CD14-positive monocyte (primary cell): ENCODE measurements around the gene HMBS. TPM values are rescaled to one million over a fixed set of nuclear protein-coding genes. Genes with fewer than 3 reads are reported as not detected.
A peak's percentile ranks its signal among the peaks of the same experiment; 100 is the strongest.

Experiments
- DNase-seq, 3 donors: peaks; one replicate each; pipeline ENCODE4 v3.0.0-alpha.2; 2011 to 2022
- H2AFZ ChIP-seq: 2 replicates; pipeline ENCODE4 v1.6.0; 2012; ENCODE audit warnings: mild to moderate bottlenecking, low read depth, low read length, inconsistent platforms; ENCODE audit not compliant: insufficient read depth, poor library complexity, severe bottlenecking
- H3K27ac ChIP-seq, 2 donors: 1 replicate in 1 of 2; 2 replicates in 1 of 2; pipeline ENCODE4 v1.5.1; 2012 to 2013; ENCODE audit warnings: low read length in 2 of 2, control low read depth in 1 of 2, inconsistent platforms in 1 of 2, low read depth in 1 of 2, mild to moderate bottlenecking in 1 of 2
- H3K27me3 ChIP-seq, 2 donors: one replicate each; pipeline versions ENCODE4 v1.6.0 to v1.6.1; 2011 to 2013; ENCODE audit warnings: low read length in 2 of 2; ENCODE audit not compliant: control insufficient read depth in 2 of 2, insufficient read depth in 2 of 2
- H3K36me3 ChIP-seq, 2 donors: replicated peaks in 1 of 2; 1 replicate in 1 of 2; 2 replicates in 1 of 2; pipeline versions ENCODE4 v1.5.1 to v1.6.1; 2012 to 2013; ENCODE audit warnings: low read length in 2 of 2, control low read depth in 1 of 2, inconsistent platforms in 1 of 2, mild to moderate bottlenecking in 1 of 2; ENCODE audit not compliant: insufficient read depth in 2 of 2, control insufficient read depth in 1 of 2
- H3K4me1 ChIP-seq, 2 donors: 1 replicate in 1 of 2; 2 replicates in 1 of 2; pipeline versions ENCODE4 v1.5.1 to v1.6.1; 2012 to 2013; ENCODE audit warnings: low read length in 2 of 2, control low read depth in 1 of 2, inconsistent platforms in 1 of 2, mild to moderate bottlenecking in 1 of 2, moderate library complexity in 1 of 2; ENCODE audit not compliant: insufficient read depth in 2 of 2, control insufficient read depth in 1 of 2
- H3K4me2 ChIP-seq: replicated peaks from 2 replicates; pipeline ENCODE3; 2012; ENCODE audit warnings: low read length, moderate library complexity, mild to moderate bottlenecking; ENCODE audit not compliant: poor library complexity, severe bottlenecking; ENCODE audit errors: extremely low read depth
- H3K4me3 ChIP-seq, 3 experiments: fragments of 200-600 bp in 1 of 3; sonication (generic) in 1 of 3; replicated peaks in 1 of 3; 1 replicate in 2 of 3; 2 replicates in 1 of 3; pipeline ENCODE4 v1.5.1; 2011 to 2013; ENCODE audit warnings: low read length in 3 of 3, mild to moderate bottlenecking in 3 of 3, control low read depth in 2 of 3, low read depth in 2 of 3, inconsistent platforms in 1 of 3, moderate library complexity in 1 of 3
- H3K79me2 ChIP-seq: 2 replicates; pipeline ENCODE4 v1.6.0; 2012; ENCODE audit warnings: mild to moderate bottlenecking, control low read depth, inconsistent platforms, low read length, moderate library complexity; ENCODE audit not compliant: insufficient read depth
- H3K9ac ChIP-seq: 2 replicates; pipeline ENCODE4 v1.6.0; 2017; ENCODE audit warnings: low read length, mild to moderate bottlenecking; ENCODE audit not compliant: insufficient read depth, poor library complexity, severe bottlenecking
- H3K9me3 ChIP-seq, 2 donors: replicated peaks in 1 of 2; 1 replicate in 1 of 2; 2 replicates in 1 of 2; pipeline versions ENCODE4 v1.5.1 to v1.6.1; 2012 to 2013; ENCODE audit warnings: low read length in 2 of 2, control low read depth in 1 of 2; ENCODE audit not compliant: control insufficient read depth in 1 of 2, insufficient read depth in 1 of 2
- H4K20me1 ChIP-seq: 2 replicates; pipeline ENCODE4 v1.6.0; 2012; ENCODE audit warnings: mild to moderate bottlenecking, low read length, control low read depth, moderate library complexity; ENCODE audit not compliant: insufficient read depth
- H3K27ac Mint-ChIP-seq, 7 donors: one replicate each; pipeline ENCODE4 v1.8.0; 2020; ENCODE audit warnings: mild to moderate bottlenecking in 7 of 7, mixed read lengths in 7 of 7, moderate library complexity in 6 of 7, inconsistent platforms in 2 of 7
- H3K27me3 Mint-ChIP-seq, 3 donors: one replicate each; pipeline ENCODE4 v1.8.0; 2021 to 2022; ENCODE audit warnings: low read depth in 3 of 3, mild to moderate bottlenecking in 3 of 3, mixed read lengths in 3 of 3, moderate library complexity in 3 of 3, inconsistent platforms in 1 of 3
- H3K36me3 Mint-ChIP-seq, 2 donors: one replicate each; pipeline ENCODE4 v1.8.0; 2020; ENCODE audit warnings: mixed read lengths in 2 of 2, inconsistent platforms in 1 of 2, mild to moderate bottlenecking in 1 of 2
- H3K4me1 Mint-ChIP-seq: one replicate; pipeline ENCODE4 v1.8.0; 2020; ENCODE audit warnings: mild to moderate bottlenecking, mixed read lengths
- H3K4me3 Mint-ChIP-seq, 2 donors: one replicate each; pipeline ENCODE4 v1.8.0; 2020; ENCODE audit warnings: mild to moderate bottlenecking in 2 of 2, mixed read lengths in 2 of 2, moderate library complexity in 1 of 2
- H3K9me3 Mint-ChIP-seq, 7 donors: one replicate each; pipeline ENCODE4 v1.8.0; 2020 to 2022; ENCODE audit warnings: mixed read lengths in 7 of 7, mild to moderate bottlenecking in 6 of 7, moderate library complexity in 6 of 7, inconsistent platforms in 2 of 7
- WGBS: methylation state at CpG from one replicate; pipeline ENCODE4 v1.1.5; 2013; ENCODE audit warnings: missing lambda C conversion rate; ENCODE audit not compliant: insufficient coverage; 5-methylcytosine and 5-hydroxymethylcytosine counted together
- intact Hi-C, 2 donors: fragments of 100-400 bp; cut with micrococcal nuclease; formaldehyde crosslinking; loops; one replicate each; pipeline versions ENCODE4 v1.15.0 to v1.15.1; 2023
- polyA plus RNA-seq, 3 donors: library from polyadenylated mRNA; depleted of rRNA in 1 of 3; unstranded in 2 of 3; stranded (reverse) in 1 of 3; fragments of 300-500 nt in 2 of 3; fragments of >200 nt in 1 of 3; fragmentation: Illumina TruSeq in 2 of 3; gene quantifications; 1 replicate in 2 of 3; 2 replicates in 1 of 3; pipeline ENCODE4 v1.2.3, GENCODE V29; 2012 to 2021
- TF ChIP-seq, protein P1 (sequence below): fragments of 200-600 bp; IDR thresholded peaks from one replicate; pipeline ENCODE4 v1.8.0; 2022; ENCODE audit warnings: antibody characterized with exemption, mild to moderate bottlenecking

HMBS gene
- polyA plus RNA-seq, 3 donors = 21.1 to 26.4 (median 25.2) TPM

GRCh38 chr11:119116235-119116594, 31.5 kb downstream of the HMBS start:
- peaks cover 42 to 46% of the 10 kb centered on the region in 2 donors for H3K4me1 ChIP-seq
- H3K4me3 ChIP-seq = peak overlapping the region in 2 of 3 experiments; percentile 37 to 77
- 90% methylated on average over 7 of the region's 10 CpGs for WGBS
- H3K9me3 ChIP-seq = no peaks in the 10 kb centered on the region
- DNase-seq = no peak
- H2AFZ ChIP-seq = peak overlapping the region; percentile 81
- peaks cover 0 to 5% (median 0%) of the 10 kb centered on the region in 3 donors for H3K27me3 Mint-ChIP-seq
- H3K4me2 ChIP-seq = peak overlapping the region; percentile 80
- peak overlapping the region; percentile 54 for H3K9ac ChIP-seq
- H3K79me2 ChIP-seq = peaks cover 31% of the 10 kb centered on the region
- H4K20me1 ChIP-seq = peaks cover 11% of the 10 kb centered on the region
- H3K36me3 Mint-ChIP-seq = peaks cover 48 to 65% of the 10 kb centered on the region in 2 donors
- H3K27me3 ChIP-seq = no peaks in the 10 kb centered on the region
- TF ChIP-seq, protein P1, sequence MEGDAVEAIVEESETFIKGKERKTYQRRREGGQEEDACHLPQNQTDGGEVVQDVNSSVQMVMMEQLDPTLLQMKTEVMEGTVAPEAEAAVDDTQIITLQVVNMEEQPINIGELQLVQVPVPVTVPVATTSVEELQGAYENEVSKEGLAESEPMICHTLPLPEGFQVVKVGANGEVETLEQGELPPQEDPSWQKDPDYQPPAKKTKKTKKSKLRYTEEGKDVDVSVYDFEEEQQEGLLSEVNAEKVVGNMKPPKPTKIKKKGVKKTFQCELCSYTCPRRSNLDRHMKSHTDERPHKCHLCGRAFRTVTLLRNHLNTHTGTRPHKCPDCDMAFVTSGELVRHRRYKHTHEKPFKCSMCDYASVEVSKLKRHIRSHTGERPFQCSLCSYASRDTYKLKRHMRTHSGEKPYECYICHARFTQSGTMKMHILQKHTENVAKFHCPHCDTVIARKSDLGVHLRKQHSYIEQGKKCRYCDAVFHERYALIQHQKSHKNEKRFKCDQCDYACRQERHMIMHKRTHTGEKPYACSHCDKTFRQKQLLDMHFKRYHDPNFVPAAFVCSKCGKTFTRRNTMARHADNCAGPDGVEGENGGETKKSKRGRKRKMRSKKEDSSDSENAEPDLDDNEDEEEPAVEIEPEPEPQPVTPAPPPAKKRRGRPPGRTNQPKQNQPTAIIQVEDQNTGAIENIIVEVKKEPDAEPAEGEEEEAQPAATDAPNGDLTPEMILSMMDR = no peak
- peaks cover 46% of the 10 kb centered on the region for H3K4me1 Mint-ChIP-seq
- H3K27ac ChIP-seq = peak overlapping the region; percentile 83 to 94
- H3K4me3 Mint-ChIP-seq = peak overlapping the region; percentile 93 to 96
- no peaks in the 10 kb centered on the region for H3K9me3 Mint-ChIP-seq
- H3K36me3 ChIP-seq = peaks cover 41 to 60% of the 10 kb centered on the region in 2 donors
- intact Hi-C loops = no loop called here
- peak overlapping the region; percentile 95 to 99 (median 98) for H3K27ac Mint-ChIP-seq

- H4K20me1 ChIP-seq = peaks cover 7% of the 10 kb centered on the region
- H3K27me3 ChIP-seq = no peaks in the 10 kb centered on the region
- peak overlapping the region; percentile 80 for H3K4me2 ChIP-seq
- H3K27ac ChIP-seq = peak overlapping the region; percentile 83 to 94
- TF ChIP-seq, protein P1 = no peak
- H3K4me1 Mint-ChIP-seq = peaks cover 46% of the 10 kb centered on the region
- no peaks in the 10 kb centered on the region for H3K9me3 ChIP-seq
- H3K36me3 Mint-ChIP-seq = peaks cover 45 to 61% of the 10 kb centered on the region in 2 donors
- peak overlapping the region; percentile 95 to 99 (median 98) for H3K27ac Mint-ChIP-seq
- H3K9ac ChIP-seq = peak overlapping the region; percentile 54
- H3K36me3 ChIP-seq = peaks cover 37 to 56% of the 10 kb centered on the region in 2 donors
- H3K4me3 ChIP-seq = peak overlapping the region in 2 of 3 experiments; percentile 37 to 77
- WGBS = 100% methylated on average over 1 of the region's 5 CpGs
- peaks cover 42 to 46% of the 10 kb centered on the region in 2 donors for H3K4me1 ChIP-seq
- intact Hi-C loops = no loop called here
- peaks cover 29% of the 10 kb centered on the region for H3K79me2 ChIP-seq
- peak overlapping the region; percentile 81 for H2AFZ ChIP-seq
- H3K9me3 Mint-ChIP-seq = no peaks in the 10 kb centered on the region
- DNase-seq = no peak
- H3K27me3 Mint-ChIP-seq = peaks cover 0 to 5% (median 0%) of the 10 kb centered on the region in 3 donors
- peak overlapping the region; percentile 46 to 93 for H3K4me3 Mint-ChIP-seq
Measured at GRCh38 chr11:119116601-119117000, 31.9 kb downstream of the HMBS start.
